Measurements from ENCODE around the gene GTF3C4. TPM values are rescaled to one million over a fixed set of nuclear protein-coding genes. Genes with fewer than 3 reads are reported as not detected.

Gene GTF3C4
- total and polyA plus RNA-seq, 12 donors = 1.9 to 18.5 (median 11.6) TPM

DNA sequence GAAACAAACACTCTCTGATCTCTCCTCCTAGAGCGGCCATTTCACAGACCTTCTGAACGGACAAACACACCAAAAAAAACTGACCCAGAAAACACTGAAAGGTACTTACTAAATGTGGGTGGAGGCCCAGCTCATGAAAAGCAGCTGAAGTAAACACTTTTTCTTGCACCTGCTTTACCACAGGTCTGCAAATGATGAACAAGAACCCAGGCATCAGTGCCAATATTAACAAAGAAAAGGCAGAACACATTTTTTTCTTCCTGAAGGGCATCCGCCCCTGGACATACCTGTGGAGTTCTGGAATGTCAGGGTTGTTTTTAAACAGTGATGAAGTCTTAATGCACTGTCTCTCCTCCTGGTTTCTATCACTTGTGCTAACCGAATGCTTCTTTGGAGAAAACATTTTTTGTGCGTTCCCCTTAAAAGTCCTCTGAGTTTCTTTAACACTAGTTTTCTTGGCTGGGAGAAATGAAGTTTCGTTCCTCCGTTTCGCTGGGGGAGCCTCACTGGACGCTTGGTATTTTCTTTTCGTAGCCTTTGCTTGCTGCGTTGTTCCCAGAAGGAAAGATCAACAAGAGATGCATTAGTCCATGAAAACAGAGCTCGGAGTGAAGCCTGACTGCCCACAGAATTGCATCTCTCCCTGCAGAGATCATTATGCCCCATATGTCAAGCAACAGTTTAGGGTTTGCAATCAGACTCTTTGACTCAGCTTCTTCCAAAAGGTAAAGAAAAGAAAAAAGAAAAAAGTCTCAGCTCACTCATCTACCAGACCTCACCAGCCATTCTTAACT is 7.9 kb upstream of the GTF3C4 start:
- intact Hi-C loops (cut with DNase I) = no loop called here
- Histone ChIP-seq H3K9me3 (replicated peaks in 1 of 3) (no peaks in the 10 kb centered on the region), H3K4me1 (replicated peaks in 1 of 2) (no peaks in the 10 kb centered on the region), H3K27me3 (no peaks in the 10 kb centered on the region), H3K27ac (no peak overlapping the region), H3K4me3 (no peak overlapping the region), H3K36me3 (replicated peaks in 1 of 2) (peaks cover 0 to 40% of the 10 kb centered on the region in 2 donors)
- TF ChIP-seq POLR2A (IDR thresholded peaks at IDR 0.05) = no peak
- TF ChIP-seq, protein P1, sequence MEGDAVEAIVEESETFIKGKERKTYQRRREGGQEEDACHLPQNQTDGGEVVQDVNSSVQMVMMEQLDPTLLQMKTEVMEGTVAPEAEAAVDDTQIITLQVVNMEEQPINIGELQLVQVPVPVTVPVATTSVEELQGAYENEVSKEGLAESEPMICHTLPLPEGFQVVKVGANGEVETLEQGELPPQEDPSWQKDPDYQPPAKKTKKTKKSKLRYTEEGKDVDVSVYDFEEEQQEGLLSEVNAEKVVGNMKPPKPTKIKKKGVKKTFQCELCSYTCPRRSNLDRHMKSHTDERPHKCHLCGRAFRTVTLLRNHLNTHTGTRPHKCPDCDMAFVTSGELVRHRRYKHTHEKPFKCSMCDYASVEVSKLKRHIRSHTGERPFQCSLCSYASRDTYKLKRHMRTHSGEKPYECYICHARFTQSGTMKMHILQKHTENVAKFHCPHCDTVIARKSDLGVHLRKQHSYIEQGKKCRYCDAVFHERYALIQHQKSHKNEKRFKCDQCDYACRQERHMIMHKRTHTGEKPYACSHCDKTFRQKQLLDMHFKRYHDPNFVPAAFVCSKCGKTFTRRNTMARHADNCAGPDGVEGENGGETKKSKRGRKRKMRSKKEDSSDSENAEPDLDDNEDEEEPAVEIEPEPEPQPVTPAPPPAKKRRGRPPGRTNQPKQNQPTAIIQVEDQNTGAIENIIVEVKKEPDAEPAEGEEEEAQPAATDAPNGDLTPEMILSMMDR (IDR thresholded peaks at IDR 0.05) = no peak
- 81 to 87% (median 84%) methylated on average over 12 of the region's 12 CpGs for WGBS, 4 donors
- no peak for DNase-seq

DNA sequence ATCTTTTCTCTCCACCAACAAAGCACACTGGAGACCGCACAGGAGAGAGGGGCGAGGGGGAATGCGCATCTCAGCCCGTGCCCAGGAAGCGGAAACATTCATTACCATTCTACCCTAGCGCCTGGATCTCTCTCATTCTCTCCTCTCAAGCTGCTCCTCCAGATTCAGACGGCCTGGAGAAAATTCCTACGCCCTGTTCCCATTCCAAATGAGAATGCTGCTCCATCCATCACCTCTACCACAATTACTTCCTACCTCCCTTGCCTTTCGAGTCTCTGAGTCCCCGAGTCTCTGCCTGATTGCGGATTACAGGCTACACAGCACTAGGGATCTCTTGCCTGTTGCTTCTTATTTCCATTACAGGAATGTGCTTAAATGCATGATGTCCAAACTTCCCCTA is 7.1 kb upstream of the GTF3C4 start:
- WGBS, 4 donors = 76 to 84% (median 79%) methylated on average over 9 to 11 of the region's 11 CpGs
- Histone ChIP-seq H3K36me3 (replicated peaks in 1 of 2) (peaks cover 0 to 32% of the 10 kb centered on the region in 2 donors), H3K4me1 (replicated peaks in 1 of 2) (peaks cover 0 to 5% of the 10 kb centered on the region in 2 donors), H3K27me3 (no peaks in the 10 kb centered on the region), H3K4me3 (no peak overlapping the region), H3K27ac (no peak overlapping the region), H3K9me3 (replicated peaks in 1 of 3) (no peaks in the 10 kb centered on the region)
- intact Hi-C loops (cut with DNase I) = no loop called here
- TF ChIP-seq, protein P1 (IDR thresholded peaks at IDR 0.05) = no peak
- TF ChIP-seq POLR2A (IDR thresholded peaks at IDR 0.05) = no peak
- DNase-seq = no peak

DNA sequence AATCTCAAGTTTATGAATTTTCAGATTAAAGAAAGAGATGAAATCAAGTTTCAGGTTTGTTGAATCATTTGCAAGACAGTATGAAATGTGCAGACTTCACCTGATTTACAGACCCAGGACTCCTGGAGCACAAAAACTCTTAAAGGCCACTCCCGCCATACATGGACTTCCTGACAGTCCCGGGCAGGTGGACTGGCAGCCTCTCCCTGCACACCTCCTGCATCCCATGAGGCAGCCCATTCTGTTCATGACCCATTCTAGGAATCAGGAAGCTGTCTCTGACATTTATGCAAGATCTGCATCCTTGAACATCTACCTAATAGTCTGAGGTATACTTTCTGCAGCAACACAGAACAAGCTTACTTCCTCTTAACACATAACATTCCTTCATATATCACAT is 6.4 kb upstream of the GTF3C4 start:
- no peak for DNase-seq
- intact Hi-C loops (cut with DNase I) = no loop called here
- peaks cover 0 to 26% of the 10 kb centered on the region in 2 donors for H3K36me3 ChIP-seq (replicated peaks in 1 of 2)
- no peak overlapping the region for H3K27ac ChIP-seq
- H3K4me1 ChIP-seq (replicated peaks in 1 of 2) = peaks cover 0 to 8% of the 10 kb centered on the region in 2 donors
- WGBS, 4 donors = 87 to 96% (median 93%) methylated on average over 2 of the region's 2 CpGs
- H3K27me3 ChIP-seq = no peaks in the 10 kb centered on the region
- TF ChIP-seq POLR2A (IDR thresholded peaks at IDR 0.05) = no peak
- TF ChIP-seq, protein P1 (IDR thresholded peaks at IDR 0.05) = no peak
- no peak overlapping the region for H3K4me3 ChIP-seq
- H3K9me3 ChIP-seq (replicated peaks in 1 of 3) = no peaks in the 10 kb centered on the region

DNA sequence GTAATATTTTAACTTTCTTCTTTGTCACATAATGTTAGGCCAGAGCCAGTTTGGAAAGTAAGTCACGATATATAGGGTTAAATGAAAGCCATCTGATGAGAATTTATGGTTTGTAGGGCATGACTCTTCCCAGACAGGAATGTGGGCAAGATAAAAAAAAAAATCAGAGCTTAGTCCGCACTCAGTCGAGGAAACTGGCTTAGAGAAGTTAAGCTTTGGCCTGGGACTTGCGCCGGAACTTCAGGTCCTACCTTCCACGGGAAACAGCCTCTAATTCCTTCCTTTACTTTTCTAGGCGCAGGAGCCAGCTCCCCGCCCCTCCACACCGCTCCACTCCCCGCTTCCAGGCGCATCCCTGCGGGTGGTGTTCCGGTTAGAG is 956 bp upstream of the GTF3C4 start:
- H3K27ac ChIP-seq = peak overlapping the region; percentile 89 to 98 (median 93)
- TF ChIP-seq POLR2A (IDR thresholded peaks at IDR 0.05) = no peak
- TF ChIP-seq, protein P1 (IDR thresholded peaks at IDR 0.05) = peak in 1 of 6 experiments; percentile 2
- no peaks in the 10 kb centered on the region for H3K9me3 ChIP-seq (replicated peaks in 1 of 3)
- H3K27me3 ChIP-seq = no peaks in the 10 kb centered on the region
- DNase-seq = peak in 4 of 7 donors; percentile 70 to 82 (median 75)
- peaks cover 16 to 44% of the 10 kb centered on the region in 2 donors for H3K4me1 ChIP-seq (replicated peaks in 1 of 2)
- WGBS, 4 donors = 0 to 1% (median 0%) methylated on average over 6 to 13 of the region's 13 CpGs
- peak overlapping the region; percentile 71 to 88 (median 82) for H3K4me3 ChIP-seq
- intact Hi-C loops (cut with DNase I) = no loop called here
- no peaks in the 10 kb centered on the region for H3K36me3 ChIP-seq (replicated peaks in 1 of 2)

Data from adrenal gland (tissue), 12 donors.